H1 (cell line): ENCODE measurements around the gene BCAS4. TPM values are rescaled to one million over a fixed set of nuclear protein-coding genes. Genes with fewer than 3 reads are reported as not detected.

Source experiments
- BACH1 ChIP-seq: IDR thresholded peaks from 2 replicates; pipeline ENCODE4 v1.6.1; 2012; ENCODE audit warnings: low read length, improper control_type of control experiment
- EZH2 ChIP-seq: fragments of 200-600 bp; sonication (generic); IDR thresholded peaks from 2 replicates; pipeline ENCODE4 v1.7.1; 2012; ENCODE audit warnings: low read depth, mild to moderate bottlenecking, moderate library complexity, low read length, inconsistent platforms; ENCODE audit not compliant: severe bottlenecking
- FOSL1 ChIP-seq: IDR thresholded peaks from 2 replicates; pipeline ENCODE4 v1.6.1; 2011; ENCODE audit warnings: mild to moderate bottlenecking, low read depth, low read length, moderate library complexity; ENCODE audit not compliant: insufficient read depth
- HDAC6 ChIP-seq: IDR thresholded peaks from one replicate; pipeline ENCODE4 v1.7.1; 2012; ENCODE audit warnings: low read depth, mild to moderate bottlenecking, inconsistent platforms, low read length, moderate library complexity
- POLR2AphosphoS5 ChIP-seq: IDR thresholded peaks from 2 replicates; pipeline ENCODE4 v1.6.1; 2011; ENCODE audit warnings: low read depth, low read length
- POU5F1 ChIP-seq: IDR thresholded peaks from 2 replicates; pipeline ENCODE4 v1.6.1; 2011; ENCODE audit warnings: low read depth, mild to moderate bottlenecking, low read length, moderate library complexity
- SP1 ChIP-seq: IDR thresholded peaks from 2 replicates; pipeline ENCODE4 v1.6.1; 2011; ENCODE audit warnings: low read depth, low read length
- SP4 ChIP-seq: IDR thresholded peaks from 2 replicates; pipeline ENCODE4 v1.6.1; 2012; ENCODE audit warnings: low read length, inconsistent platforms
- TAF1 ChIP-seq: IDR thresholded peaks from 2 replicates; pipeline ENCODE4 v1.6.1; 2011; ENCODE audit warnings: mild to moderate bottlenecking, low read depth, low read length
- TBP ChIP-seq: IDR thresholded peaks from 2 replicates; pipeline ENCODE4 v1.6.1; 2011; ENCODE audit warnings: low read depth, low read length, improper control_type of control experiment
- USF2 ChIP-seq: IDR thresholded peaks from 2 replicates; pipeline ENCODE4 v1.6.1; 2011; ENCODE audit warnings: low read length, improper control_type of control experiment
- polyA plus RNA-seq, 7 experiments: library from polyadenylated mRNA; depleted of rRNA in 3 of 7; stranded (reverse) in 5 of 7; unstranded in 2 of 7; fragments of >200 nt in 5 of 7; fragments of 200-250 nt in 2 of 7; gene quantifications; 1 replicate in 5 of 7; 2 replicates in 1 of 7; 4 replicates in 1 of 7; pipeline versions ENCODE4 v1.2.1 to v1.2.3, GENCODE V29; 2011 to 2013; ENCODE audit warnings: missing spikeins in 2 of 7, mixed read lengths in 2 of 7
- total RNA-seq: library from RNA; stranded (reverse); fragmentation: NEBNext Ultra II Directional; extraction: Animal tissue kit (Norgen Biotek cat#: 25700); gene quantifications from 2 replicates; pipeline ENCODE4 v1.2.1, GENCODE V29; 2021

The BCAS4 gene
- total and polyA plus RNA-seq, 2 of the 8 experiments (the other 6 are each of a cell fraction or from before 2014, with no cell fraction given), result 21.2 to 23.6 TPM

- TF ChIP-seq USF2 (no peak), POLR2AphosphoS5 (no peak), EZH2 (no peak), SP4 (no peak), SP1 (no peak), TAF1 (no peak), FOSL1 (no peak), POU5F1 (no peak), TBP (no peak), HDAC6 (no peak), BACH1 (no peak)
Measured at GRCh38 chr20:50872560-50873425, 77.9 kb downstream of the BCAS4 start (continued).
